SK-N-MC (cell line): ENCODE data around the gene TRIM8.

Experiments used
- EZH2 ChIP-seq: fragments of 200-600 bp; sonication (generic); IDR thresholded peaks from one replicate; pipeline ENCODE4 v1.6.1; 2017; ENCODE audit warnings: antibody characterized with exemption
- FOXP2 ChIP-seq: optimal IDR thresholded peaks from 2 replicates; pipeline ENCODE3; 2011; ENCODE audit warnings: mild to moderate bottlenecking, moderate library complexity; ENCODE audit not compliant: insufficient read depth; ENCODE audit errors: extremely low read length, control extremely low read depth
- POLR2AphosphoS5 ChIP-seq: IDR thresholded peaks from 2 replicates; pipeline ENCODE4 v1.6.1; 2012; ENCODE audit warnings: mild to moderate bottlenecking, low read depth, low read length, borderline replicate concordance

GRCh38 chr10:102619281-102619981 is 24.8 kb upstream of the TRIM8 start:
- no peak for TF ChIP-seq POLR2AphosphoS5
- no peak for TF ChIP-seq EZH2
- TF ChIP-seq FOXP2 = no peak
